H9 (cell line): Measurements from ENCODE around the gene PGLYRP4. TPM values are rescaled to one million over a fixed set of nuclear protein-coding genes. Genes with fewer than 3 reads are reported as not detected.
A peak's percentile ranks its signal among the peaks of the same experiment; 100 is the strongest.

ENCODE experiments used
- DNase-seq: peaks from one replicate; pipeline ENCODE4 v3.0.0-alpha.2; 2017
- H2AFZ ChIP-seq: one replicate; pipeline ENCODE4 v1.6.1; 2013; ENCODE audit warnings: mild to moderate bottlenecking, low read length, control low read depth, moderate library complexity
- H2AK5ac ChIP-seq: 2 replicates; pipeline ENCODE4 v1.6.1; 2013; ENCODE audit warnings: low read length, control low read depth, mixed read lengths; ENCODE audit not compliant: insufficient read length
- H2BK120ac ChIP-seq: one replicate; pipeline ENCODE4 v1.6.1; 2013; ENCODE audit warnings: low read depth, mild to moderate bottlenecking, low read length, control low read depth, inconsistent platforms; ENCODE audit not compliant: poor library complexity, severe bottlenecking
- H2BK12ac ChIP-seq: 2 replicates; pipeline ENCODE4 v1.6.1; 2013; ENCODE audit warnings: low read length, control low read depth, mixed read lengths, low read depth; ENCODE audit not compliant: insufficient read length
- H2BK15ac ChIP-seq: 2 replicates; pipeline ENCODE4 v1.6.1; 2013; ENCODE audit warnings: low read depth, low read length, control low read depth
- H2BK20ac ChIP-seq: one replicate; pipeline ENCODE4 v1.6.1; 2013; ENCODE audit warnings: low read depth, mild to moderate bottlenecking, low read length, control low read depth, inconsistent platforms; ENCODE audit not compliant: poor library complexity, severe bottlenecking
- H2BK5ac ChIP-seq: 2 replicates; pipeline ENCODE4 v1.6.1; 2013; ENCODE audit warnings: low read length, control low read depth, mixed read lengths; ENCODE audit not compliant: insufficient read length
- H3K14ac ChIP-seq: 2 replicates; pipeline ENCODE4 v1.6.1; 2013; ENCODE audit warnings: low read length, control low read depth; ENCODE audit not compliant: insufficient read depth
- H3K18ac ChIP-seq: 2 replicates; pipeline ENCODE4 v1.6.1; 2013; ENCODE audit warnings: low read depth, mild to moderate bottlenecking, mixed read lengths, low read length, control low read depth; ENCODE audit not compliant: insufficient read length
- H3K23ac ChIP-seq: 2 replicates; pipeline ENCODE4 v1.6.1; 2013; ENCODE audit warnings: low read length, control low read depth, mixed read lengths, low read depth; ENCODE audit not compliant: insufficient read length
- H3K23me2 ChIP-seq: 2 replicates; pipeline ENCODE4 v1.6.1; 2013; ENCODE audit warnings: low read depth, mild to moderate bottlenecking, mixed read lengths, low read length, control low read depth; ENCODE audit not compliant: insufficient read length, poor library complexity, severe bottlenecking
- H3K27ac ChIP-seq: 2 replicates; pipeline ENCODE4 v1.5.1; 2013; ENCODE audit warnings: low read length, control low read depth, mixed read lengths, low read depth; ENCODE audit not compliant: insufficient read length
- H3K27me3 ChIP-seq: 2 replicates; pipeline ENCODE4 v1.6.1; 2013; ENCODE audit warnings: low read length, control low read depth, inconsistent platforms; ENCODE audit not compliant: insufficient read depth
- H3K4ac ChIP-seq: 2 replicates; pipeline ENCODE4 v1.6.1; 2013; ENCODE audit warnings: low read depth, mild to moderate bottlenecking, control low read depth, inconsistent platforms, low read length, moderate library complexity
- H3K4me1 ChIP-seq: 2 replicates; pipeline ENCODE4 v1.6.1; 2013; ENCODE audit warnings: low read length, control low read depth, inconsistent platforms; ENCODE audit not compliant: insufficient read depth
- H3K4me2 ChIP-seq: 2 replicates; pipeline ENCODE4 v1.6.1; 2013; ENCODE audit warnings: low read length, control low read depth, mixed read lengths; ENCODE audit not compliant: insufficient read length, insufficient read depth
- H3K56ac ChIP-seq: 2 replicates; pipeline ENCODE4 v1.6.1; 2013; ENCODE audit warnings: low read depth, mild to moderate bottlenecking, mixed read lengths, low read length, control low read depth; ENCODE audit not compliant: insufficient read length
- H3K79me1 ChIP-seq: 2 replicates; pipeline ENCODE4 v1.6.1; 2013; ENCODE audit warnings: low read depth, mild to moderate bottlenecking, moderate library complexity, low read length, control low read depth, inconsistent platforms; ENCODE audit not compliant: insufficient read depth, poor library complexity, severe bottlenecking
- H3K79me2 ChIP-seq: 2 replicates; pipeline ENCODE4 v1.6.1; 2013; ENCODE audit warnings: low read length, control low read depth, inconsistent platforms; ENCODE audit not compliant: insufficient read depth
- H3K9ac ChIP-seq: 2 replicates; pipeline ENCODE4 v1.6.1; 2013; ENCODE audit warnings: low read length, control low read depth, mixed read lengths; ENCODE audit not compliant: insufficient read length; ENCODE audit errors: extremely low read depth
- H3K9me3 ChIP-seq: one replicate; pipeline ENCODE4 v1.6.1; 2013; ENCODE audit warnings: low read depth, low read length, inconsistent platforms; ENCODE audit not compliant: control insufficient read depth
- H3T11ph ChIP-seq: one replicate; pipeline ENCODE4 v1.6.1; 2013; ENCODE audit warnings: mild to moderate bottlenecking, low read length, control low read depth, inconsistent platforms
- H4K20me1 ChIP-seq: one replicate; pipeline ENCODE4 v1.6.1; 2013; ENCODE audit not compliant: control insufficient read depth, insufficient read length, insufficient read depth
- H4K5ac ChIP-seq: 2 replicates; pipeline ENCODE4 v1.6.1; 2013; ENCODE audit warnings: low read depth, mild to moderate bottlenecking, mixed read lengths, low read length, control low read depth; ENCODE audit not compliant: insufficient read length
- H4K8ac ChIP-seq: replicated peaks from 2 replicates; pipeline ENCODE4 v1.6.1; 2013; ENCODE audit warnings: low read length, control low read depth, mixed read lengths, low read depth; ENCODE audit not compliant: insufficient read length
- H4K91ac ChIP-seq: 2 replicates; pipeline ENCODE4 v1.6.1; 2013; ENCODE audit warnings: low read depth, mild to moderate bottlenecking, moderate library complexity, mixed read lengths, low read length, control low read depth; ENCODE audit not compliant: insufficient read length
- H3K27ac Mint-ChIP-seq, 3 experiments: 2 replicates in 2 of 3; 3 replicates in 1 of 3; pipeline ENCODE4 v1.8.0; 2020 to 2021; ENCODE audit warnings: mixed read lengths in 3 of 3, mild to moderate bottlenecking in 1 of 3, moderate library complexity in 1 of 3
- H3K27me3 Mint-ChIP-seq: 2 replicates; pipeline ENCODE4 v1.8.0; 2021; ENCODE audit warnings: low read depth, mild to moderate bottlenecking, moderate library complexity, mixed read lengths
- H3K36me3 Mint-ChIP-seq, 3 experiments: 2 replicates in 2 of 3; 3 replicates in 1 of 3; pipeline ENCODE4 v1.8.0; 2020 to 2021; ENCODE audit warnings: low read depth in 3 of 3, mixed read lengths in 3 of 3; ENCODE audit not compliant: insufficient read depth in 1 of 3
- H3K4me1 Mint-ChIP-seq, 2 experiments: 2 replicates each; pipeline ENCODE4 v1.8.0; 2020; ENCODE audit warnings: mixed read lengths in 2 of 2
- H3K4me3 Mint-ChIP-seq, 2 experiments: 2 replicates in 1 of 2; 3 replicates in 1 of 2; pipeline ENCODE4 v1.8.0; 2020 to 2021; ENCODE audit warnings: mild to moderate bottlenecking in 2 of 2, mixed read lengths in 2 of 2, moderate library complexity in 1 of 2
- H3K9me3 Mint-ChIP-seq, 2 experiments: 2 replicates in 1 of 2; 3 replicates in 1 of 2; pipeline ENCODE4 v1.8.0; 2020; ENCODE audit warnings: mild to moderate bottlenecking in 2 of 2, mixed read lengths in 2 of 2, moderate library complexity in 1 of 2
- WGBS: extraction: QIAGEN DNeasy Blood & Tissue Kit; methylation state at CpG from one replicate; pipeline ENCODE4 v1.1.7; 2013; ENCODE audit warnings: missing lambda C conversion rate, low lambda C conversion rate, mixed read lengths; ENCODE audit not compliant: insufficient read length; ENCODE audit errors: extremely low coverage; 5-methylcytosine and 5-hydroxymethylcytosine counted together
- total RNA-seq: library from RNA; stranded (reverse); gene quantifications from 2 replicates; pipeline ENCODE4 v1.2.1, GENCODE V29; 2021
- TF ChIP-seq, protein P1 (sequence below): fragments of 200-600 bp; sonication (generic); conservative IDR thresholded peaks from 3 replicates; pipeline ENCODE4 v1.8.0; 2021; ENCODE audit warnings: antibody characterized with exemption, mild to moderate bottlenecking

Gene PGLYRP4
- total RNA-seq, 1 experiment from 2014 or later: not detected

DNA sequence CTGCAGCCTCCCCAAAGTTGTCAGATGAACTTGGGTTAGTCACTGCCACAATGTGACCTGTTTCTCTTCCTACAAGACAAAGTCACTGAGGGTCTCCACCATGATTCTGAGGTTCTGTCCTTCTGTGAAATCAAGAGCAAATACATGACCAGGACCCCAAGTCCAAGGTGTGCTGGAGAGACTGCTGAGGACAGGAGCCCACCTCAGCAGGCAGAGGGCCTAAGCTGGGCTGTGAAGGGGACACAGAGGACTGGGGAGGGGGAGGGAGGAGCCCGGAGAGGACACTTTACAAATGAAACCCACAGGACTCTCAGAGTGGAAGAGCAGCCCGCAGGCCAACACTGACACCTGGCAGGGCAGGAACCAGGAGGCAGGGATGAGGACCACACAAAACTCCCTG, 39.2 kb downstream of the PGLYRP4 start:
- H4K8ac ChIP-seq: no peak overlapping the region
- H4K5ac ChIP-seq: no peak overlapping the region
- H3K4me2 ChIP-seq: no peak overlapping the region
- no peak overlapping the region for H3K27ac ChIP-seq
- no peaks in the 10 kb centered on the region; a peak in 1 of 7 replicates for H3K36me3 Mint-ChIP-seq
- H3K4ac ChIP-seq: no peak overlapping the region
- no peak overlapping the region for H2AFZ ChIP-seq
- no peak overlapping the region for H3T11ph ChIP-seq
- no peaks in the 10 kb centered on the region for H3K79me2 ChIP-seq
- H2BK12ac ChIP-seq: no peak overlapping the region
- peaks cover 0 to 11% of the 10 kb centered on the region in 2 experiments; a peak in 1 of 5 replicates for H3K9me3 Mint-ChIP-seq
- H3K9me3 ChIP-seq: no peaks in the 10 kb centered on the region
- H3K4me1 Mint-ChIP-seq: peaks cover 10 to 15% of the 10 kb centered on the region in 2 experiments
- H3K79me1 ChIP-seq: no peaks in the 10 kb centered on the region
- no peak overlapping the region for H2BK20ac ChIP-seq
- H3K27me3 ChIP-seq: no peaks in the 10 kb centered on the region
- no peak overlapping the region for H3K14ac ChIP-seq
- H4K91ac ChIP-seq: no peak overlapping the region
- H3K4me3 Mint-ChIP-seq: no peak overlapping the region
- H2BK120ac ChIP-seq: no peak overlapping the region
- H4K20me1 ChIP-seq: no peaks in the 10 kb centered on the region
- no peak overlapping the region for H2BK15ac ChIP-seq
- H3K23me2 ChIP-seq: no peaks in the 10 kb centered on the region
- H3K18ac ChIP-seq: no peak overlapping the region
- H3K27me3 Mint-ChIP-seq: peaks cover 4% of the 10 kb centered on the region
- TF ChIP-seq, protein P1, sequence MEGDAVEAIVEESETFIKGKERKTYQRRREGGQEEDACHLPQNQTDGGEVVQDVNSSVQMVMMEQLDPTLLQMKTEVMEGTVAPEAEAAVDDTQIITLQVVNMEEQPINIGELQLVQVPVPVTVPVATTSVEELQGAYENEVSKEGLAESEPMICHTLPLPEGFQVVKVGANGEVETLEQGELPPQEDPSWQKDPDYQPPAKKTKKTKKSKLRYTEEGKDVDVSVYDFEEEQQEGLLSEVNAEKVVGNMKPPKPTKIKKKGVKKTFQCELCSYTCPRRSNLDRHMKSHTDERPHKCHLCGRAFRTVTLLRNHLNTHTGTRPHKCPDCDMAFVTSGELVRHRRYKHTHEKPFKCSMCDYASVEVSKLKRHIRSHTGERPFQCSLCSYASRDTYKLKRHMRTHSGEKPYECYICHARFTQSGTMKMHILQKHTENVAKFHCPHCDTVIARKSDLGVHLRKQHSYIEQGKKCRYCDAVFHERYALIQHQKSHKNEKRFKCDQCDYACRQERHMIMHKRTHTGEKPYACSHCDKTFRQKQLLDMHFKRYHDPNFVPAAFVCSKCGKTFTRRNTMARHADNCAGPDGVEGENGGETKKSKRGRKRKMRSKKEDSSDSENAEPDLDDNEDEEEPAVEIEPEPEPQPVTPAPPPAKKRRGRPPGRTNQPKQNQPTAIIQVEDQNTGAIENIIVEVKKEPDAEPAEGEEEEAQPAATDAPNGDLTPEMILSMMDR: no peak
- no peak overlapping the region for H3K9ac ChIP-seq
- no peak overlapping the region for H2AK5ac ChIP-seq
- WGBS: no CpG with 5 or more reads among the region's 2 CpGs
- H3K27ac Mint-ChIP-seq: 0 out of 7 replicates have a peak overlapping the region, but pooled peaks of 1 of the 3 experiments have one; percentile 18
- no peak overlapping the region for H2BK5ac ChIP-seq
- H3K56ac ChIP-seq: no peak overlapping the region
- H3K23ac ChIP-seq: no peak overlapping the region
- DNase-seq: no peak
- H3K4me1 ChIP-seq: no peaks in the 10 kb centered on the region; the same call in 1 of the 2 replicates
